Kidney capillary endothelial cell (primary cell): ENCODE data around the gene EZH2.

ENCODE experiments used
- DNase-seq: peaks from one replicate; pipeline ENCODE4 v3.0.0-alpha.2; 2018; ENCODE audit warnings: low spot score

The EZH2 gene

DNA sequence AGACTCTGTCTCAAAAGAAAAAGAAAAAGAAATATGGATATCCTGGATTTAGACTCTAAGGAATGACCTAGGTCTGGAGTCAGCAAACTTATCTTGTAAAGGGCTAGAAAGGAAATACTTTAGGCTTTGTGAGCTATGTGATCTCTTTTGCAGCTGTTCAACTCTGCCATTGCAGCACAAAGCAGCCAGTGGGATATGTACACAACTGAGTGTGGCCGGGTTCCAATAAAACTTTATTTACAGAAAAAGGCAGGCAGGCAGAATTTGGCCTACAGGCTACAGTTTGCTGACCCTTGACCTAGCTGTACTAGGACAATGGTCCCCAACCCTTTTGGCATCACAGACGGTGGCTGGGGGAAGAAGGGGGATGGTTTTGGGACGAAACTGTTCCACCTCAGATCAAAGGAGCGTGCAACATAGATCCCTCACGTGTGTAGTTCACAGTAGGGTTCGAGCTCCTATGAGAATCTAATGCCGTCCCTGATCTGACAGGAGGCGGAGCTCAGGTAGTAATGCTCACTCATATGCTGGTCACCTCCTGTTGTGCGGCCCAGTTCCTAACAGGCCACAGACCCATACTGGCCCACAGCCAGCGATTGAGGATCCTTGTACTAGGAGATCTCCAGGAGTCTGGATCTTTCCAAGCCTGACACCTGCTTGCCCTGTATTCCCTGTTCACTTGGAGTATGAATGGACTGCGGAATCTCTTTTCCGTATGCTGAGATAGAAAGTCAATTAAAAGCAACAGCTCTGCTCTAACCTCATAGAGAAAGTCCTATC is 122.4 kb downstream of the EZH2 start:
- no peak for DNase-seq
